K562 (cell line): ENCODE results near the gene KXD1. TPM values are rescaled to one million over a fixed set of nuclear protein-coding genes. Genes with fewer than 3 reads are reported as not detected.

Experiments
- ATAC-seq: fragments of 200-7000 bp; cut with Tn5 transposase; 3 replicates; pipeline ENCODE4 v1.9.1; 2020; ENCODE audit warnings: moderate library complexity
- BruUV-seq: library from RNA; stranded (reverse); fragments of 400-500 nt; replicated peaks from 2 replicates; lab custom pipeline; 2021; lab: Mats Ljungman, UMichigan
- CTCF ChIA-PET: fragments of 300-600 bp; formaldehyde crosslinking; extraction: SDS; loops from one replicate; lab custom pipeline; 2021; ENCODE audit warnings: low intra/inter-chr PET ratio; lab: Yijun Ruan, JAX
- POLR2A ChIA-PET: fragments of 300-600, 350-650 bp; sonication (Branson Sonifier 250); formaldehyde crosslinking; extraction: SDS; loops from one replicate; lab custom pipeline; 2021; ENCODE audit warnings: antibody characterized with exemption, inconsistent platforms; lab: Yijun Ruan, JAX
- DNase-seq, 4 experiments: peaks; one replicate each; pipeline versions ENCODE4 v3.0.0 to v3.0.0-alpha.2; 2011 to 2018; ENCODE audit warnings: low spot score in 3 of 4, mixed read lengths in 3 of 4; ENCODE audit errors: extremely low read depth in 1 of 4
- FAIRE-seq: peaks from 2 replicates; lab custom pipeline; 2011; peaks lifted over from hg19 to GRCh38; lab: Jason Lieb, UNC
- H2AFZ ChIP-seq: 2 replicates; pipeline ENCODE4 v1.6.0; 2011; ENCODE audit warnings: low read depth, low read length, control low read depth, inconsistent platforms
- H3K27ac ChIP-seq: fragments of 200-600 bp; 3 replicates; pipeline ENCODE4 v1.8.0; 2011; ENCODE audit warnings: low read depth, mild to moderate bottlenecking, control low read depth, inconsistent platforms, low read length, moderate library complexity, mixed read lengths; ENCODE audit errors: extremely low read depth
- H3K27me3 ChIP-seq, 2 experiments: fragments of 300-600 bp in 1 of 2; 2 replicates in 1 of 2; 3 replicates in 1 of 2; pipeline versions ENCODE4 v1.6.0 to v1.8.0; 2011; ENCODE audit warnings: inconsistent platforms in 2 of 2, low read length in 2 of 2, mild to moderate bottlenecking in 1 of 2, mixed read lengths in 1 of 2, moderate library complexity in 1 of 2; ENCODE audit not compliant: control insufficient read depth in 2 of 2, insufficient read depth in 2 of 2
- H3K36me3 ChIP-seq: fragments of 300-600 bp; 3 replicates; pipeline ENCODE4 v1.8.0; 2011; ENCODE audit warnings: mild to moderate bottlenecking, low read length, inconsistent platforms; ENCODE audit not compliant: control insufficient read depth, insufficient read depth
- H3K4me1 ChIP-seq, 2 experiments: fragments of 200-600 bp in 1 of 2; replicated peaks in 1 of 2; 2 replicates in 1 of 2; 3 replicates in 1 of 2; pipeline versions ENCODE4 v1.5.1 to v1.8.0; 2011; ENCODE audit warnings: inconsistent platforms in 2 of 2, low read length in 2 of 2, mild to moderate bottlenecking in 1 of 2, mixed read lengths in 1 of 2, moderate library complexity in 1 of 2; ENCODE audit not compliant: control insufficient read depth in 2 of 2, insufficient read depth in 2 of 2
- H3K4me2 ChIP-seq: 2 replicates; pipeline ENCODE4 v1.6.1; 2011; ENCODE audit warnings: low read length, control low read depth, inconsistent platforms, mixed read lengths; ENCODE audit not compliant: insufficient read depth
- H3K4me3 ChIP-seq: fragments of 200-600 bp; sonication (generic), shearing (Covaris generic); 2 replicates; pipeline ENCODE4 v1.5.1; 2016; ENCODE audit warnings: control low read depth, inconsistent platforms
- H3K79me2 ChIP-seq: fragments of 200-600 bp; 3 replicates; pipeline ENCODE4 v1.8.0; 2011; ENCODE audit warnings: low read length, inconsistent platforms; ENCODE audit not compliant: control insufficient read depth, insufficient read depth
- H3K9ac ChIP-seq, 2 experiments: 2 replicates each; pipeline versions ENCODE4 v1.6.0 to v1.6.1; 2011; ENCODE audit warnings: low read depth in 2 of 2, low read length in 2 of 2, control low read depth in 1 of 2, inconsistent platforms in 1 of 2, mild to moderate bottlenecking in 1 of 2, mixed read lengths in 1 of 2; ENCODE audit not compliant: insufficient read depth in 1 of 2
- H3K9me1 ChIP-seq: one replicate; pipeline ENCODE4 v1.6.0; 2011; ENCODE audit warnings: inconsistent platforms, mild to moderate bottlenecking, low read length, moderate library complexity; ENCODE audit not compliant: control insufficient read depth, insufficient read depth
- H3K9me3 ChIP-seq: replicated peaks from 2 replicates; pipeline ENCODE4 v1.5.1; 2011; ENCODE audit warnings: low read depth, low read length, inconsistent platforms; ENCODE audit not compliant: control insufficient read depth, insufficient read depth
- H4K20me1 ChIP-seq: replicated peaks from 2 replicates; pipeline ENCODE4 v1.6.1; 2011; ENCODE audit warnings: low read length, inconsistent platforms, mixed read lengths; ENCODE audit not compliant: control insufficient read depth, insufficient read depth
- CREB3 ChIP-seq: fragments of 450-650 bp; conservative IDR thresholded peaks from 2 replicates; pipeline ENCODE4 v1.6.1; 2016; ENCODE audit warnings: missing genetic modification characterization, low read depth, mild to moderate bottlenecking, missing compliant biosample characterization, moderate library complexity
- FIP1L1 ChIP-seq: fragments of 200-400 bp; formaldehyde crosslinking; IDR thresholded peaks from 2 replicates; pipeline ENCODE4 v1.6.1; 2018; ENCODE audit warnings: mild to moderate bottlenecking, low read depth, low read length; ENCODE audit not compliant: poor library complexity, severe bottlenecking
- HNRNPLL ChIP-seq: fragments of 200-400 bp; formaldehyde crosslinking; IDR thresholded peaks from 2 replicates; pipeline ENCODE4 v1.6.1; 2017; ENCODE audit warnings: low read length, low read depth, mild to moderate bottlenecking; ENCODE audit not compliant: poor library complexity, severe bottlenecking
- MNT ChIP-seq, 2 experiments: fragments of 450-650 bp; conservative IDR thresholded peaks; 2 replicates each; pipeline ENCODE4 v1.6.1; 2017; ENCODE audit warnings: mild to moderate bottlenecking in 2 of 2, moderate library complexity in 2 of 2
- NEUROD1 ChIP-seq: fragments of 150-350 bp; IDR thresholded peaks from 2 replicates; pipeline ENCODE4 v1.6.1; 2014; ENCODE audit warnings: borderline replicate concordance, low read length, low read depth; ENCODE audit not compliant: partially characterized antibody
- PHF20 ChIP-seq: fragments of 450-650 bp; IDR thresholded peaks from 2 replicates; pipeline ENCODE4 v1.6.1; 2018; ENCODE audit not compliant: partially characterized antibody
- SAFB ChIP-seq: fragments of 200-400 bp; formaldehyde crosslinking; IDR thresholded peaks from 2 replicates; pipeline ENCODE4 v1.6.1; 2017; ENCODE audit warnings: low read depth, low read length, borderline replicate concordance
- SNIP1 ChIP-seq: fragments of 450-650 bp; IDR thresholded peaks from 2 replicates; pipeline ENCODE4 v1.7.1; 2017; ENCODE audit warnings: low read depth, mild to moderate bottlenecking
- TEAD4 ChIP-seq, 2 experiments: sonication (generic) in 1 of 2; formaldehyde crosslinking in 1 of 2; IDR thresholded peaks; 2 replicates each; pipeline versions ENCODE4 v1.6.1 to v1.8.0; 2012 to 2022; ENCODE audit warnings: borderline replicate concordance in 1 of 2, inconsistent platforms in 1 of 2, low read length in 1 of 2, mild to moderate bottlenecking in 1 of 2, missing genetic modification reagents in 1 of 2
- THAP12 ChIP-seq: fragments of 250-450 bp; sonication (Bioruptor Pico); IDR thresholded peaks from 2 replicates; pipeline ENCODE4 v1.9.0; 2021; ENCODE audit warnings: mild to moderate bottlenecking, inconsistent platforms
- ZNF316 ChIP-seq: fragments of 450-650 bp; IDR thresholded peaks from 2 replicates; pipeline ENCODE4 v1.6.1; 2016
- WGBS: fragments of 100-300 bp; shearing (Covaris generic); methylation state at CpG from one replicate; pipeline ENCODE4 v1.1.6; 2016; ENCODE audit warnings: low coverage, mixed read lengths; ENCODE audit not compliant: insufficient coverage; ENCODE audit errors: missing lambda C conversion rate; 5-methylcytosine and 5-hydroxymethylcytosine counted together
- in situ Hi-C: fragments of 300-500 bp; cut with MboI; formaldehyde crosslinking; loops from 4 replicates; pipeline ENCODE4 v1.15.0; 2018; ENCODE audit warnings: inconsistent platforms, mixed read lengths
- intact Hi-C: fragments of 100-400 bp; cut with micrococcal nuclease; formaldehyde crosslinking; loops from 2 replicates; pipeline ENCODE4 v1.14.2; 2022
- polyA plus RNA-seq, 8 experiments: library from polyadenylated mRNA; depleted of rRNA in 4 of 8; stranded (reverse) in 5 of 8; unstranded in 3 of 8; fragments of >200 nt; fragmentation: Nextera tagmentation in 2 of 8; fragmentation: Illumina TruSeq in 1 of 8; extraction: Ambion mirVana in 2 of 8; extraction: Trizol in 1 of 8; gene quantifications; 2 replicates each; pipeline versions ENCODE4 v1.2.1 to v1.2.3, GENCODE V29; 2011 to 2014; ENCODE audit warnings: inconsistent platforms in 1 of 8, missing spikeins in 1 of 8
- total RNA-seq, 7 experiments: library from RNA; depleted of rRNA in 6 of 7; stranded (reverse); fragments of >200 nt in 6 of 7; fragmentation: Illumina TruSeq in 2 of 7; extraction: Trizol in 2 of 7; gene quantifications; 2 replicates each; pipeline versions ENCODE4 v1.2.1 to v1.2.3, GENCODE V29; 2011 to 2021; ENCODE audit warnings: low replicate concordance in 1 of 7

KXD1 gene
- total and polyA plus RNA-seq, 9 of the 15 experiments (the other 6 are each of a cell fraction or from before 2014, with no cell fraction given) = 21.9 to 210 (median 118) TPM

DNA sequence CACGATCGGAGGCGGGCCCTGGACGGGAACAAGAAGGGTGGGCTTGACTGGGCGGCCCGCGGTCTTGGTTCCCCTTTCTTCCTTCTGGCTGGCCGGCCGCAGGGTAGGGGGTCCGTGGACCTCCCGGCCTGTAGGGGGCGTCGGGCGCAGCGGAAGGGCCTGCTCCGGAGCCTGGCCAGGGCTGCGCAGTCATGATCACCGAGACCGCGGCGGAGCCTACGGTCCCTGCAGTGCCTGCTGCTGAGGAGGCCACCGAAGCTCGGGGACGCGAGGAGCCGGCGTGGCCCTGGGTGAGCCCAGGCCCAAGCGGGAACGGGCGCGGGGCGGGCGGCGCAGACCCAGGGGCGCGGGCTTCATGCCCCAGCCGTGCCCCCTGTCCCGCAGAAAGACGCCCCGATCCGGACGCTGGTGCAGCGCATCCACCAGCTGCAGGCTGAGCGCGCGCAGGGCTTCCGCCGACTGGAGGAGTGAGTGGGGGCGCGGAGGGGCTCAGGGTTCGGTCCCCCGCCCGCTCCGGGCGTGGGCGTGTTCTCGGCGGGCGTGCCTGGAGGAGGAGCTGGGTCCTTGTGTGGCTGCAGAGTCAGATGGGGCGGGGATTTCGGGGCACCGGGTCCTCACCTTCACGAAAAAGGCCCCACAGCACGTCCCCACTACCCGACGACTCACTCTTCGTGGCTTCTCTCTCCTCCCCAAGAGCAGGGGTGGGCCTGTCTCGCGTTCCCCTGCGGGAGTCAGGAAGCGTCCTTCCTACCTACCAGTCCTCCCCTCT, 31.1 kb downstream of the KXD1 start, which contains the start of gene REX1BD:
TSS of gene REX1BD (plus strand) at position 188 of the 769 bp plus-strand sequence. CDS start at position 192, 4 bp downstream.
- WGBS = under 1% methylated on average over 65 of the region's 72 CpGs
- peaks cover 5% of the 10 kb centered on the region; the same call in 2 of the 3 replicates for H3K36me3 ChIP-seq
- POLR2A ChIA-PET = interaction anchor here (0.6 to 5.4 kb wide), 13 partner anchors 9 to 370 kb away, joined by 3 to 39 read pairs (median 4); partner anchors contain the start of genes KXD1, UBA52 and UPF1
- H4K20me1 ChIP-seq = peaks cover 6% of the 10 kb centered on the region; the same call in 1 of the 2 replicates
- H3K27ac ChIP-seq = peak within 1 kb of the TSS; percentile 79
- H3K4me1 ChIP-seq = peaks cover 20 to 60% of the 10 kb centered on the region in 2 experiments
- peak; percentile 70 for FAIRE-seq
- in situ Hi-C loops (no loop called here), intact Hi-C loops (loop anchor here (2.0 kb wide), 2 partner anchors 18 to 68 kb away; partner anchors contain the start of gene UBA52)
- no peaks in the 10 kb centered on the region for H3K9me1 ChIP-seq
- H3K79me2 ChIP-seq = peaks cover 24% of the 10 kb centered on the region
- peak; percentile 86 to 94 (median 89) for DNase-seq
- ATAC-seq = peak; percentile 85
- H3K9me3 ChIP-seq = no peaks in the 10 kb centered on the region
- CTCF ChIA-PET = interaction anchor here (0.8 to 1.6 kb wide), 2 partner anchors 87 to 259 kb away, joined by 4 read pairs; no protein-coding TSS in a partner anchor
- H3K4me3 ChIP-seq = peak within 1 kb of the TSS; percentile 71
- peak within 1 kb of the TSS; percentile 85 to 93 for H3K9ac ChIP-seq
- no peaks in the 10 kb centered on the region for H3K27me3 ChIP-seq
- peak within 1 kb of the TSS; percentile 89 for H3K4me2 ChIP-seq
- peak within 1 kb of the TSS; percentile 79 for H2AFZ ChIP-seq
- BruUV-seq = no TSS peak
- TF ChIP-seq NEUROD1 (no peak), PHF20 (peak; percentile 82), FIP1L1 (peak; percentile 82), CREB3 (tag) (0 out of 2 replicates have a peak, but pooled peaks have one; percentile 21), SAFB (0 out of 2 replicates have a peak, but pooled peaks have one; percentile 59), THAP12 (CRISPR knock-in tag) (peak; percentile 99), SNIP1 (peak; percentile 86), MNT (conservative IDR thresholded peaks at IDR 0.05) (peak; percentile 10 to 39; a peak in 2 of 4 replicates), ZNF316 (peak; percentile 65), HNRNPLL (peak; percentile 71), TEAD4 (IDR thresholded peaks at IDR 0.05; ENCODE audit: low read length) (0 out of 2 replicates have a peak, but pooled peaks have one; percentile 6), TEAD4 (CRISPR knock-in tag; IDR thresholded peaks at IDR 0.05; ENCODE audit: borderline replicate concordance) (no peak)
